HG03342 (cell line): Measurements from ENCODE around the gene OR10H4.
"Not testable (repeated sequence)": the region's sequence is repeated elsewhere in the genome, so short reads cannot be mapped to it uniquely, and the experiment has no call there.

Source experiments
- ATAC-seq: cut with Tn5 transposase; IDR thresholded peaks from one replicate; pipeline ENCODE4 v1.9.1; 2021; ENCODE audit warnings: mild to moderate bottlenecking, moderate library complexity; ENCODE audit not compliant: unreplicated experiment

OR10H4 gene

GRCh38 chr19:15948223-15949058, at the start of gene OR10H4:
Gene OR10H4 (plus strand): TSS chr19:15949008. CDS start chr19:15949008, 0 bp downstream.
- ATAC-seq, result no peak

- ATAC-seq, result not testable (repeated sequence)
Observed at GRCh38 chr19:15899561-15899960, 49.2 kb upstream of the OR10H4 start.

- not testable (repeated sequence) for ATAC-seq
Observed at GRCh38 chr19:15900032-15900431, 48.8 kb upstream of the OR10H4 start.

GRCh38 chr19:15900504-15900903, 48.3 kb upstream of the OR10H4 start:
- no peak for ATAC-seq

GRCh38 chr19:15902254-15902653, 46.6 kb upstream of the OR10H4 start:
- ATAC-seq, result no peak

GRCh38 chr19:15902898-15903297, 45.9 kb upstream of the OR10H4 start:
- ATAC-seq, result not testable (repeated sequence)

- ATAC-seq, result no peak
Observed at GRCh38 chr19:15905026-15905425, 43.8 kb upstream of the OR10H4 start.

- ATAC-seq, result no peak
Observed at GRCh38 chr19:15911599-15912235, 37.1 kb upstream of the OR10H4 start.

- ATAC-seq, result no peak
Observed at GRCh38 chr19:15913384-15913783, 35.4 kb upstream of the OR10H4 start.

- no peak for ATAC-seq
Observed at GRCh38 chr19:15913830-15914229, 35.0 kb upstream of the OR10H4 start.

- no peak for ATAC-seq
Observed at GRCh38 chr19:15915109-15915508, 33.7 kb upstream of the OR10H4 start.

GRCh38 chr19:15919243-15919642, 29.6 kb upstream of the OR10H4 start:
- ATAC-seq, result no peak

- ATAC-seq, result no peak
Observed at GRCh38 chr19:15922021-15922420, 26.8 kb upstream of the OR10H4 start.

GRCh38 chr19:15923702-15924101, 25.1 kb upstream of the OR10H4 start:
- ATAC-seq, result no peak

- no peak for ATAC-seq
Observed at GRCh38 chr19:15926484-15926883, 22.3 kb upstream of the OR10H4 start.

- no peak for ATAC-seq
Observed at GRCh38 chr19:15928321-15928720, 20.5 kb upstream of the OR10H4 start.

GRCh38 chr19:15933761-15934331, 15.0 kb upstream of the OR10H4 start:
- not testable (repeated sequence) for ATAC-seq

- no peak for ATAC-seq
Observed at GRCh38 chr19:15934332-15935078, 14.3 kb upstream of the OR10H4 start, which contains the start of gene CYP4F11. Gene CYP4F11 (minus strand): TSS chr19:15934529. CDS start chr19:15934408, 121 bp downstream.

GRCh38 chr19:15935167-15935702, 13.6 kb upstream of the OR10H4 start:
- ATAC-seq, result no peak

- no peak for ATAC-seq
Observed at GRCh38 chr19:15936173-15936572, 12.6 kb upstream of the OR10H4 start.

GRCh38 chr19:15936950-15937349, 11.9 kb upstream of the OR10H4 start:
- ATAC-seq, result no peak
